Naive B cell (primary cell): ENCODE data around the gene EPSTI1. TPM values are rescaled to one million over a fixed set of nuclear protein-coding genes. Genes with fewer than 3 reads are reported as not detected.
"Not testable (repeated sequence)": the region's sequence is repeated elsewhere in the genome, so short reads cannot be mapped to it uniquely, and the experiment has no call there.

Experiments
- ATAC-seq, 2 donors: fragments of 150-1000 bp; cut with Tn5 transposase; 2 replicates each; pipeline ENCODE4 v1.10.0; 2021; ENCODE audit warnings: low read depth in 2 of 2, mild to moderate bottlenecking in 2 of 2, moderate library complexity in 2 of 2
- DNase-seq: peaks from one replicate; pipeline ENCODE4 v3.0.0; 2022
- H3K27ac Mint-ChIP-seq, 6 donors: one replicate each; pipeline ENCODE4 v1.8.0; 2020 to 2022; ENCODE audit warnings: mild to moderate bottlenecking in 6 of 6, mixed read lengths in 6 of 6, moderate library complexity in 5 of 6, inconsistent platforms in 2 of 6
- H3K27me3 Mint-ChIP-seq, 3 donors: one replicate each; pipeline ENCODE4 v1.8.0; 2021 to 2022; ENCODE audit warnings: mixed read lengths in 3 of 3, mild to moderate bottlenecking in 1 of 3
- H3K36me3 Mint-ChIP-seq, 2 donors: one replicate each; pipeline ENCODE4 v1.8.0; 2020 to 2022; ENCODE audit warnings: mixed read lengths in 2 of 2, inconsistent platforms in 1 of 2, mild to moderate bottlenecking in 1 of 2
- H3K4me1 Mint-ChIP-seq, 3 donors: one replicate each; pipeline ENCODE4 v1.8.0; 2020 to 2022; ENCODE audit warnings: mixed read lengths in 3 of 3, inconsistent platforms in 1 of 3, mild to moderate bottlenecking in 1 of 3, moderate library complexity in 1 of 3
- H3K4me3 Mint-ChIP-seq, 8 donors: one replicate each; pipeline ENCODE4 v1.8.0; 2020 to 2022; ENCODE audit warnings: mild to moderate bottlenecking in 8 of 8, mixed read lengths in 8 of 8, moderate library complexity in 8 of 8, inconsistent platforms in 2 of 8
- H3K9me3 Mint-ChIP-seq, 7 donors: one replicate each; pipeline ENCODE4 v1.8.0; 2020 to 2022; ENCODE audit warnings: mixed read lengths in 7 of 7, mild to moderate bottlenecking in 5 of 7, inconsistent platforms in 2 of 7, moderate library complexity in 1 of 7
- polyA plus RNA-seq, 6 donors: library from polyadenylated mRNA; unstranded; fragments of 300-500 nt; fragmentation: Illumina TruSeq; gene quantifications; one replicate each; pipeline ENCODE4 v1.2.3, GENCODE V29; 2021; ENCODE audit warnings: low read depth in 6 of 6

The EPSTI1 gene, protein sequence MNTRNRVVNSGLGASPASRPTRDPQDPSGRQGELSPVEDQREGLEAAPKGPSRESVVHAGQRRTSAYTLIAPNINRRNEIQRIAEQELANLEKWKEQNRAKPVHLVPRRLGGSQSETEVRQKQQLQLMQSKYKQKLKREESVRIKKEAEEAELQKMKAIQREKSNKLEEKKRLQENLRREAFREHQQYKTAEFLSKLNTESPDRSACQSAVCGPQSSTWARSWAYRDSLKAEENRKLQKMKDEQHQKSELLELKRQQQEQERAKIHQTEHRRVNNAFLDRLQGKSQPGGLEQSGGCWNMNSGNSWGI
- 10 to 100 TPM; 13.5 to 58.6 (median 26.4) TPM for polyA plus RNA-seq

DNA sequence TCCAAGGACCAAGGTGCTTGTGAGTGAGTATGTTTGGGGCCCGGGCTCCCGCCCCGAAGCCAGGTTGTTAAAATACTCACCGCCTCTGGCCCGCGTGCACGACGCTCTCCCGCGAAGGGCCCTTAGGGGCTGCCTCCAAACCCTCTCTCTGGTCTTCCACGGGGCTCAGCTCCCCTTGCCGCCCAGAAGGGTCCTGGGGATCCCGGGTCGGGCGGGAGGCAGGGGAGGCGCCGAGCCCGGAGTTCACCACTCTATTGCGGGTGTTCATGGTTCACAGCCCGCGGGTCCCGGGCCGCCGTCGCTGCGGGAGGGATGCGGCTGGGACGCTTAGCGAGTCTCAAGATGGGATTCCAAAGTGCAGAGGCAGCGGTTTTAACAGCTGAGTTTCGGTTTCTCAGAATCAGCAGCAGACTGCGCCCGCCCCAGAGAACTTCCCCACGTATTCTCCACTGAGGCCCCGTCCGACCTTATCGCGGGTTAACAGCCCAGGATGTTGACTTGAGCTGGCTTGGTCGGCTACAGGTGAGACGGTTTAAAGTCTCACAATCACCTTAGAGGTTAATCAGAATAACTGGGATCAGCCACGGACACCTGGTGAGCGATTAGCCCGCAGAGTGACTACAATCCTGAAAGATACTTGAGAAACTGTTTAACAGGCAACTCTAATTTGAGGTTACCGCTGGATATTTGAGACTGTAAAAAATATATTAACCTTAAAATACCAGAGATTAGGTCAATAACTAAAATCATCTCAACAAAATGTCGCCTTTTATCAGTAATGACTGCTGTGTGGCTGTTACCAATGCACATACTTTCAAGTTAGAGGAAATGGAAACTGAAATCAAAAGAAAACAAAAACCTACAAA is at the start of gene EPSTI1:
TSS of gene EPSTI1 (minus strand) at position 344 of the 866 bp plus-strand sequence. CDS start at position 268, 76 bp downstream.
- Mint-ChIP-seq H3K4me3 (peak within 1 kb of the TSS; percentile 94 to 98 (median 97)), H3K36me3 (no peaks in the 10 kb centered on the region), H3K9me3 (no peaks in the 10 kb centered on the region), H3K27ac (peak within 1 kb of the TSS; percentile 98 to 100 (median 99)), H3K27me3 (no peaks in the 10 kb centered on the region), H3K4me1 (peaks cover 21 to 47% (median 25%) of the 10 kb centered on the region in 3 donors)
- peak; percentile 80 to 81 for ATAC-seq
- peak; percentile 78 for DNase-seq

DNA sequence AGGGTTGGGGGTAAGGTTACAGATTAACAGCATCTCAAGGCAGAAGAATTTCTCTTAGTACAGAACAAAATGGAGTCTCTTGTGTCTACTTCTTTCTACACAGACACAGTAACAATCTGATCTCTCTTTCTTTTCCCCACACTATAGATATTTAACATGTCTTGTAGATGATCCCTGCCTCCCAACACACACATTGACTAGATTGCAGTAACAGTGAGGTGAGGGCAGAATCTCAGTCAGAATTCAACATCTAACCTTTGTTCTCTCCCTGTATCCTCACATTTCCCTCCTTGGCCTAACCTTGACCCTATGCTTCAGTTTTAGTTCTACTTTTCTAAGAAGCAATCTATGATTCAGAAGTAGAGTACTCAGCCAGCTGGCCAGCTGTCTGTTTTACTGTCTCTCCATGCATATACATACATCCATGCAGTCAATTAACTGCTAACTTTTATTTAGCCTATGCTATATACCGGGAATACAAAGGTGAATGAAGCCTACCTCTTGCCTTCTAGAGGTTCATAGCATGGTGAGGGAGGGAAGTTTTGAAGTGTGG is 49.4 kb upstream of the EPSTI1 start:
- peaks cover 59 to 90% (median 83%) of the 10 kb centered on the region in 3 donors for H3K4me1 Mint-ChIP-seq
- peak overlapping the region in 4 of 8 donors; percentile 4 to 37 (median 26) for H3K4me3 Mint-ChIP-seq
- peaks cover 0 to 4% (median 0%) of the 10 kb centered on the region in 7 donors for H3K9me3 Mint-ChIP-seq

DNA sequence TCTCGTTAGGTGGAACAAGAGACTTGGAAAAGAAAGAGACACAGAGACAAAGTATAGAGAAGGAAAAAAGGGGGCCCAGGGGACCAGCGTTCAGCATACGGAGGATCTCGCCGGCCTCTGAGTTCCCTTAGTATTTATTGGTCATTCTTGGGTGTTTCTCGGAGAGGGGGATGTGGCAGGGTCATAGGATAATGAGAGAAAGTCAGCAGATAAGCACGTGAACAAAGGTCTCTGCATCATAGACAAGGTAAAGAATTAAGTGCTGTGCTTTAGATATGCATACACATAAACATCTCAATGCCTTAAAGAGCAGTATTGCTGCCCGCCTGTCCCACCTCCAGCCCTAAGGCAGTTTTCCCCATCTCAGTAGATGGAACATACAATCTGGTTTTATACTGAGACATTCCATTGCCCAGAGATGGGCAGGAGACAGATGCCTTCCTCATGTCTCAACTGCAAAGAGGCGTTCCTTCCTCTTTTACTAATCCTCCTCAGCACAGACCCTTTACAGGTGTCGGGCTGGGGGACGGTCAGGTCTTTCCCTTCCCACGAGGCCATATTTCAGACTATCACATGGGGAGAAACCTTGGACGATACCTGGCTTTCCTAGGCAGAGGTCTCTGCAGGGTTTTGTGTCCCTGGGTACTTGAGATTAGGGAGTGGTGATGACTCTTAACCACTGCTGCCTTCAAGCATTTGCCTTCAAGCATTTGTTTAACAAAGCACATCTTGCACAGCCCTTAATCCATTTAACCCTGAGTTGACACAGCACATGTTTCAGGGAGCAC is 48.7 kb upstream of the EPSTI1 start:
- not testable (repeated sequence) for DNase-seq, H3K27me3 Mint-ChIP-seq, ATAC-seq, H3K9me3 Mint-ChIP-seq
- peaks cover 0 to 11% of the 10 kb centered on the region in 2 donors for H3K36me3 Mint-ChIP-seq
- H3K27ac Mint-ChIP-seq: peak overlapping the region; percentile 46 to 92 (median 72)
- peak overlapping the region in 6 of 8 donors; percentile 17 to 60 (median 46) for H3K4me3 Mint-ChIP-seq
- peaks cover 53 to 84% (median 76%) of the 10 kb centered on the region in 3 donors for H3K4me1 Mint-ChIP-seq

More for the DNA sequence above, 49.4 kb upstream of the EPSTI1 start:
- ATAC-seq: no peak
- no peaks in the 10 kb centered on the region for H3K27me3 Mint-ChIP-seq
- H3K27ac Mint-ChIP-seq: peak overlapping the region; percentile 24 to 93 (median 54)
- DNase-seq: no peak
- peaks cover 0 to 11% of the 10 kb centered on the region in 2 donors for H3K36me3 Mint-ChIP-seq

DNA sequence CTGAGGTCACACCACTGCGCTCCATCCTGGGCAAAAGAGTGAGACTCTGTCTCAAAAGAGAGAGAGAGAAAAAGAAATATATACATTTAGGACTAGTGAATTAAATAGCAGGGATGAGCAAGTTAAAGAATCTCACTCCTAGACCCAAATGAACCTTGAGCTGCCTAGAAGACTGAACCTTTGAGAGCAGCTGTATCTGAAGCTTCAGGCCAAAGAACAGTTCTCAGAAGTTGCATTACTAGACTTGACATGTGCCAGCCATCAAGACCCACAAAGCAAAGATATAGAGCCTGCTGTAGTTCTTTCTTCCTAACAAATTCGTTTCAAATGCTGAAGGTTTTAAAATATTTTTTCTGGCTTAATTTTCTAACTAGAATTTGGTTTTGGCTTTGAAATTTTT is 47.9 kb upstream of the EPSTI1 start:
- peak overlapping the region in 2 of 8 donors; percentile 12 to 48 for H3K4me3 Mint-ChIP-seq
- peaks cover 0 to 11% of the 10 kb centered on the region in 2 donors for H3K36me3 Mint-ChIP-seq
- H3K4me1 Mint-ChIP-seq: peaks cover 49 to 79% (median 68%) of the 10 kb centered on the region in 3 donors
- no peaks in the 10 kb centered on the region for H3K27me3 Mint-ChIP-seq
- peak overlapping the region in 2 of 6 donors; percentile 66 to 92 for H3K27ac Mint-ChIP-seq
- DNase-seq (no peak), ATAC-seq (no peak)
- H3K9me3 Mint-ChIP-seq: peaks cover 0 to 4% (median 0%) of the 10 kb centered on the region in 7 donors

DNA sequence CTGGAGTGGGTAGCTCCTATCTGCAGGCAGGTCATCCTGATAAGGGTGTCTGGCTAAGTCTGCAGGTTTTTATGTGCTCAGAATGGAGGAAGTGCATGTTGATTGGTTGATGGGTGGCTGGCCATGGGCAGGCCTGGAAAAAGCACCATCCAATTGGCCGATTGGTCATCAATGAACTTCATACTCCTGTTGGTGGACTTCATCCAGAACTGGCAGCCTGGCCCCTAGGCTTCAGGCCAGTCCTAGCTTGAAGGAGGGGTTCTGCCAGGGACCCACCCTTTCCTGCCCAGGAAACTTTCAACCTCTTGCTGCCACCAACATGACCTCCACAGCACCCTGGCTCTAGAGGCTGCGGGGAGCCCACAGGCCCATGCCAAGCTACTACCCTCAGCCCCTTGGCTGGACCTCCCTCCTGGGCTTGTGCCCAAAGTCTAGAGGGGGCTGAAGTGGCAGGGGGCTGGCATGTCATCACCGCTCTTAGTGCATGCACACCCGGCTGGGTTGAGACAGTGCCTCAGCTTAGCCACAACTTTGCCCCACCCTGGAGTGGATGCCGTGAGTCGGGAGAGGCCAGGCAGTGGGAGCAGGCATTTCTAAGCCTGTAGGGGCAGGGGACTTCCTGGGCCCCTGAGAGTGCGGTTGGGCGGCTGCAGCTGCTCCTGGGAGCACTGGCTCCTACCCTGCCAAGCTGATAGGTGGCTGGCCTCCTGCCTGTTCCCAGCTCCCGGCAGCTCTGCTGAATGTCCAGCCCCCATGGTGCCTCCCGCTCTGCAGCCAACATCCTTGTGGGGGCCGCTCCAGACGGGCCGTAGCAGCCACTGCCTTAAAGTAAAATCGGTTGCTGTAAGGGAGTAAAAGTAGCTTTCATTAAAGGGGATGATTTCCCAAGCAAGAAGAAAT is 44.6 kb upstream of the EPSTI1 start:
- peak overlapping the region in 1 of 6 donors; percentile 86 for H3K27ac Mint-ChIP-seq
- H3K4me1 Mint-ChIP-seq: peaks cover 40 to 67% (median 42%) of the 10 kb centered on the region in 3 donors
- H3K4me3 Mint-ChIP-seq: peak overlapping the region in 1 of 8 donors; percentile 61
- DNase-seq: no peak
- peaks cover 14 to 26% of the 10 kb centered on the region in 2 donors for H3K36me3 Mint-ChIP-seq
- no peaks in the 10 kb centered on the region for H3K9me3 Mint-ChIP-seq
- ATAC-seq: no peak
- H3K27me3 Mint-ChIP-seq: no peaks in the 10 kb centered on the region

DNA sequence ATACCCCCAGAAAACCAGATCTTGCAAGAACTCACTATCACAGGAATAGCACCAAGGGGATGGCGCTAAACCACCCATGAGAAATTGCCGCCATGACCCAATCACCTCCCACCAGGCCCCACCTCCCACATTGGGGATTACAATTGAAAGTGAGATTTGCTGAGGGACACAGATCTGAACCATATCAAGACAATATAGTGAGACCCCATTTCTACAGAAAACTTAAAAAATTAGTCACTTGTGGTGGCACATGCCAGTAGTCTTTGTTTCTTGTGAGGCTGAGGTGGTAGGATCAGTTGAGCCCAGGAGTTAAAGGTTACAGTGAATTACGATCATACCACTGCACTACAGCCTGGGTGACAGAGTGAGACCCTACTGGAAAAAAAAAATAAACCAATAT is 41.0 kb upstream of the EPSTI1 start:
- peaks cover 30 to 53% (median 45%) of the 10 kb centered on the region in 3 donors for H3K4me1 Mint-ChIP-seq
- H3K36me3 Mint-ChIP-seq: peaks cover 20 to 28% of the 10 kb centered on the region in 2 donors

DNA sequence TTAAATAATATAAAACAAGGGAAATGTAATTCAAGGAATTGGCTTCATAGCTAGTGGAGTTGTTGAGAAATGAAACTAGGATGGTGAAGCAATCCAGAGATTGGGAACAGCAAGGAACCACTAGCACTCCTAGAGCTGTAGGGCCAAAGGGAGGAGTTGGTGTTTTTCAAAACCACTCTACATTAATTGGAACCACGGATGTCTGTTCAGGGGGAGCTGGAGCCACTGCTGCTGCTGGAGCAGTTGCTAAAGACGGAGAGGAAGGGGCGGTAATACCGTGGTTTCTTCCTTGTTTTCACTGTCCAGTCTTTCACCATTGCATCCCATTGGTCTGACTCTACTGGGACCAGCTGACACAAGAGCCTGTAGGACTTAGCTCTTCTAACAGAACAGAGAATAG is 39.8 kb upstream of the EPSTI1 start:
- Mint-ChIP-seq H3K36me3 (peaks cover 22 to 23% of the 10 kb centered on the region in 2 donors), H3K9me3 (no peaks in the 10 kb centered on the region), H3K4me3 (peak overlapping the region in 1 of 8 donors; percentile 49), H3K27ac (peak overlapping the region in 1 of 6 donors; percentile 6), H3K27me3 (no peaks in the 10 kb centered on the region), H3K4me1 (peaks cover 27 to 58% (median 41%) of the 10 kb centered on the region in 3 donors)
- no peak for ATAC-seq
- DNase-seq: no peak

More for the DNA sequence above, 41.0 kb upstream of the EPSTI1 start:
- H3K9me3 Mint-ChIP-seq: no peaks in the 10 kb centered on the region
- H3K27ac Mint-ChIP-seq: peak overlapping the region in 2 of 6 donors; percentile 9 to 82
- DNase-seq (no peak), ATAC-seq (no peak)
- no peaks in the 10 kb centered on the region for H3K27me3 Mint-ChIP-seq
- no peak overlapping the region for H3K4me3 Mint-ChIP-seq

DNA sequence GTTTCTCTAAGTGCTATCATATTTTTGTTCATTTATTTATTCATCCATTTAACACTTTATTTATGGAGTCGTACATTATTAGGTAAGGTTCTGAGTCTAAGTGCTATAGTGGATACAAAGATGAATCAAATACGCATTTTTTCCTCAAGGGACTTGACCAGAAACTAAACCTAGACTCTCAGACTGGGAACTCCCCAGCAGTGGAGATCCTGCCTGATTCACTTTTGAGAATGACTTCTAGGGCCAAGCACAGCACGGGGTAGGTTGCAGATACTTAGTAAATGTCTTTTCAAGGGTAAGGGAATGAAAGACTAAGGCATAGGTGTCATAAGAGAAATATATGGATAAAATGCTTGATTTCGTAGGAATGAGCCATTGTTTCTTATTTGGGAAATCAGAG is 38.5 kb upstream of the EPSTI1 start:
- ATAC-seq (peak in 1 of 2 donors; percentile 38), DNase-seq (no peak)
- peaks cover 22 to 23% of the 10 kb centered on the region in 2 donors for H3K36me3 Mint-ChIP-seq
- H3K4me3 Mint-ChIP-seq: no peak overlapping the region
- no peaks in the 10 kb centered on the region for H3K27me3 Mint-ChIP-seq
- H3K27ac Mint-ChIP-seq: peak overlapping the region in 1 of 6 donors; percentile 14
- H3K9me3 Mint-ChIP-seq: no peaks in the 10 kb centered on the region
- H3K4me1 Mint-ChIP-seq: peaks cover 27 to 62% (median 46%) of the 10 kb centered on the region in 3 donors

DNA sequence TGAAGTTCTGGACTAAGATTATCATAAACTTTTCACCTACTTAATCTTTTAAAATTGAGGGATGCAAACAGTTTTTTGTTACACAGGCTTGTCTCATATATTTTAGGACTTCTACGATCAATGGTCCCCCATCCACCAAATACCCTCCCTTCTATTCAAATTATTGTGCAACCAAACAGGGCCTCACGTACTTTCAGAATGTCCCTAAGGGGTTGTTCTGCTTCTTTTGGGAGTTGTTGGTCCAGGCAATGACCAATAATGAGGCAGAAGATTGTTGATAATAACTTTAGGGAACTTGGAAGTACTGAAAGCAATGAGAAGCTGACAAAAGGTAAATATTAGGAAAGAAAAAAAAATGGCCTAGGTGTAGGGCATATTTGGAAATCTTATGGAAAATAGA is 34.2 kb upstream of the EPSTI1 start:
- Mint-ChIP-seq H3K27ac (peak overlapping the region in 1 of 6 donors; percentile 32), H3K9me3 (no peaks in the 10 kb centered on the region), H3K4me3 (peak overlapping the region in 2 of 8 donors; percentile 39 to 50), H3K36me3 (peaks cover 7 to 8% of the 10 kb centered on the region in 2 donors), H3K4me1 (peaks cover 39 to 65% (median 42%) of the 10 kb centered on the region in 3 donors), H3K27me3 (no peaks in the 10 kb centered on the region)
- DNase-seq (no peak), ATAC-seq (no peak)

DNA sequence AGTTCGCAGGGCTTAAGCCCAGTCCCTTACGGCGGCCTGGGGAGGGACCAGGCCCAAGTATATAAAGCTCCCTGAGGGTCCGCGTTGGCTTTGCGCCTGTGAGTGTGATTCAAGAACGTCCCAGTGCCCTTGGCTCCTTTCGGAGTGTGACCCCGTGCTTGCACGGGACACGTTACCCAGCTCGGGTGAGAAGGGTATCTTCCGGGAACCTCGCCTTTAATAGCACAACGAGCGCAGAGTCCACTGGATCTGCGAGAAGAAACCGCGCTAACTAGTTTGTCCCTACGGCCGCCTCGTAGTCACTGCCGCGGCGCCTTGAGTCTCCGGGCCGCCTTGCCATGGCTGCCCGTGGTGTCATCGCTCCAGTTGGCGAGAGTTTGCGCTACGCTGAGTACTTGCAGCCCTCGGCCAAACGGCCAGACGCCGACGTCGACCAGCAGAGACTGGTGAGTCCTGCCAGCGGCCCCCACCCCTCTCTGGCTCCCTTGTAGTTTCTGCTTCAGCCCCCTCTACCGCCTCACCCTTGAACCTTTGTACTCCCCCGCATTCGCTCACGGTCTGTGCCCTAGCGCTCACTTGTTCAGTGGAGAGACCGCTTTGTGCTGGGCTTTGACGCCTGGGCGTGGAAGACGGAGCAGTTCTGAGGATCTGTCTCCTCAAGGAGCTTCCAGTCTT is 31.4 kb upstream of the EPSTI1 start, which contains the start of gene DNAJC15:
TSS of gene DNAJC15 (plus strand) at position 298 of the 675 bp plus-strand sequence. CDS start at position 339, 41 bp downstream.
- ATAC-seq: peak; percentile 87 to 88
- no peaks in the 10 kb centered on the region for H3K9me3 Mint-ChIP-seq
- H3K4me1 Mint-ChIP-seq: peaks cover 24 to 49% (median 30%) of the 10 kb centered on the region in 3 donors
- H3K27ac Mint-ChIP-seq: peak within 1 kb of the TSS; percentile 74 to 99 (median 97)
- H3K4me3 Mint-ChIP-seq: peak within 1 kb of the TSS; percentile 88 to 99 (median 97)
- peaks cover 6 to 7% of the 10 kb centered on the region in 2 donors for H3K36me3 Mint-ChIP-seq
- peak; percentile 78 for DNase-seq
- H3K27me3 Mint-ChIP-seq: no peaks in the 10 kb centered on the region

DNA sequence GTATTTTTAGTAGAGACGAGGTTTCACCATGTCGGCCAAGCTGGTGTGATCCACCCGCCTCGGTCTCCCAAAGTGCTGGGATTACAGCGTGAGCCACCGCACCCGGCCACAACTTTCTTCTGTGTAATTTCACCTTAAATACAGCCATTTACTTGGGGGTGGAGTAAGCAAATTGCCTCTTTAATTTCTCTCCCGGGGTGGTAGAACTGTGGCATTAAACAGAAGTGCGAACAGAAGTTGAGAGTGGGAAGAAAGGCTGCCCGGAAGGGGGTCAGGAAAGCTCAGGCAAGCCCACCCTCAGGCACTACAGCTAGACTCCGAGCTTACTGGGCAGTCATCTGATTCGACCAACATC is 30.9 kb upstream of the EPSTI1 start:
- DNase-seq (no peak), ATAC-seq (peak in 1 of 2 donors; percentile 2)
- H3K36me3 Mint-ChIP-seq: peaks cover under 1 to 1% of the 10 kb centered on the region in 2 donors
- peaks cover 19 to 44% (median 25%) of the 10 kb centered on the region in 3 donors for H3K4me1 Mint-ChIP-seq
- peak overlapping the region; percentile 88 to 99 (median 97) for H3K4me3 Mint-ChIP-seq
- H3K27me3 Mint-ChIP-seq: no peaks in the 10 kb centered on the region
- peak overlapping the region; percentile 74 to 99 (median 97) for H3K27ac Mint-ChIP-seq
- no peaks in the 10 kb centered on the region for H3K9me3 Mint-ChIP-seq
